Measurements from ENCODE around the gene SPATA45.

SPATA45 gene

DNA sequence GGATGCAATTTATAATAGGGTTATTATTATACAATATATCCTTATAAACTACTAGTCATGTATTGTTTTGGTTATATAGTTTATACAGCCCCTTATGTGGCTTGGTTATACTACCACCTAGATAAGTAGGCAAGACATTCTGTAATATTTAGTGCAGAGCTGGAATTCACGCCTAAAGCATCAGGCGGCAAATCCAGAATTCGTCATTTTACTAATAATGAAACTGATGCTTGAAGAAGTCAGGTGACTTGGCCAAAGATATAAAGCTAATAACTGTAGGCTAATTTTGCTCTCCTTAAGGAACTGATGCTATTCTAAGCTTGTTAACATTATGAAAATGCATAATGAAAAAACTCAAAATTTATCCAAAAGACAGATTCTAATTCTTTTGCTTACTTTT lies 66.7 kb downstream of the SPATA45 start:
- DNase-seq (ENCODE audit: low read depth) = no peak

Data from fibroblast of the conjunctiva (primary cell).